Measurements from ENCODE around the gene MSX1.

MSX1 gene

GRCh38 chr4:4913147-4913561 is 53.7 kb downstream of the MSX1 start:
- no peak for DNase-seq (ENCODE audit: low spot score)

Data from HuH-7.5 (cell line).